WTC11 (cell line): Measurements from ENCODE around the gene LYRM1. TPM values are rescaled to one million over a fixed set of nuclear protein-coding genes. Genes with fewer than 3 reads are reported as not detected.

Source experiments
- ATAC-seq: fragments of 200-7000 bp; cut with Tn5 transposase; 2 replicates; pipeline ENCODE4 v1.10.0; 2021; ENCODE audit warnings: mild to moderate bottlenecking, moderate library complexity
- CTCF ChIA-PET: fragments of 300-600 bp; sonication (Branson Sonifier 250); formaldehyde crosslinking; loops from one replicate; lab custom pipeline; 2021; ENCODE audit warnings: antibody characterized with exemption; lab: Charles Lee
- POLR2A ChIA-PET: fragments of 350-600 bp; sonication (Branson Sonifier 250); formaldehyde crosslinking; loops from one replicate; lab custom pipeline; 2021; ENCODE audit warnings: antibody characterized with exemption; lab: Charles Lee
- DNase-seq: peaks from one replicate; pipeline ENCODE4 v3.0.0; 2021; ENCODE audit warnings: low spot score
- H3K27ac Mint-ChIP-seq: 2 replicates; pipeline ENCODE4 v1.8.0; 2021; ENCODE audit warnings: mixed read lengths
- H3K27me3 Mint-ChIP-seq: 2 replicates; pipeline ENCODE4 v1.8.0; 2021; ENCODE audit warnings: low read depth, mild to moderate bottlenecking, moderate library complexity, mixed read lengths
- H3K36me3 Mint-ChIP-seq: 2 replicates; pipeline ENCODE4 v1.8.0; 2021; ENCODE audit warnings: mixed read lengths
- H3K4me1 Mint-ChIP-seq: 2 replicates; pipeline ENCODE4 v1.8.0; 2022; ENCODE audit warnings: mixed read lengths
- H3K4me3 Mint-ChIP-seq: 2 replicates; pipeline ENCODE4 v1.8.0; 2021; ENCODE audit warnings: mild to moderate bottlenecking, moderate library complexity, mixed read lengths
- H3K9me3 Mint-ChIP-seq: 2 replicates; pipeline ENCODE4 v1.8.0; 2021; ENCODE audit warnings: mixed read lengths
- AFF4 ChIP-seq: sonication (generic); formaldehyde crosslinking; IDR thresholded peaks from 2 replicates; pipeline ENCODE4 v1.8.1; 2023; ENCODE audit warnings: mild to moderate bottlenecking, missing genetic modification reagents, borderline replicate concordance
- ATF2 ChIP-seq: sonication (generic); formaldehyde crosslinking; IDR thresholded peaks from 2 replicates; pipeline ENCODE4 v1.8.1; 2022; ENCODE audit warnings: low read depth, missing genetic modification reagents, borderline replicate concordance
- CREB1 ChIP-seq: sonication (generic); formaldehyde crosslinking; IDR thresholded peaks from 2 replicates; pipeline ENCODE4 v1.8.0; 2023; ENCODE audit warnings: mild to moderate bottlenecking, missing genetic modification reagents
- GABPB1 ChIP-seq: sonication (generic); formaldehyde crosslinking; IDR thresholded peaks from 2 replicates; pipeline ENCODE4 v1.8.1; 2023; ENCODE audit warnings: mild to moderate bottlenecking, missing genetic modification reagents
- HMGA2 ChIP-seq: fragments of 250-450 bp; sonication (Bioruptor Pico); IDR thresholded peaks from 2 replicates; pipeline ENCODE4 v1.4.0; 2021; ENCODE audit warnings: mild to moderate bottlenecking, moderate library complexity
- IRF1 ChIP-seq: sonication (generic); formaldehyde crosslinking; IDR thresholded peaks from 2 replicates; pipeline ENCODE4 v1.8.0; 2023; ENCODE audit warnings: missing genetic modification reagents
- NFATC4 ChIP-seq: fragments of 250-450 bp; sonication (Bioruptor Pico); IDR thresholded peaks from 2 replicates; pipeline ENCODE4 v1.9.0; 2021; ENCODE audit warnings: mild to moderate bottlenecking
- NR3C1 ChIP-seq: sonication (generic); formaldehyde crosslinking; conservative IDR thresholded peaks from 2 replicates; pipeline ENCODE4 v1.8.1; 2023; ENCODE audit warnings: low read depth, mild to moderate bottlenecking, missing genetic modification reagents
- SMAD3 ChIP-seq: sonication (generic); formaldehyde crosslinking; IDR thresholded peaks from 2 replicates; pipeline ENCODE4 v1.8.0; 2022; ENCODE audit warnings: missing genetic modification reagents, mild to moderate bottlenecking, borderline replicate concordance
- TEAD4 ChIP-seq: sonication (generic); formaldehyde crosslinking; IDR thresholded peaks from 2 replicates; pipeline ENCODE4 v1.8.0; 2022; ENCODE audit warnings: mild to moderate bottlenecking, missing genetic modification reagents
- TP53 ChIP-seq: sonication (generic); formaldehyde crosslinking; IDR thresholded peaks from 2 replicates; pipeline ENCODE4 v1.8.1; 2023; ENCODE audit warnings: mild to moderate bottlenecking, missing genetic modification reagents
- USF1 ChIP-seq: sonication (generic); formaldehyde crosslinking; IDR thresholded peaks from 2 replicates; pipeline ENCODE4 v1.8.0; 2022; ENCODE audit warnings: mild to moderate bottlenecking, missing genetic modification reagents
- ZMAT4 ChIP-seq: fragments of 250-450 bp; sonication (Bioruptor Pico); IDR thresholded peaks from 2 replicates; pipeline ENCODE4 v1.9.0; 2021; ENCODE audit warnings: mild to moderate bottlenecking
- ZNF317 ChIP-seq: sonication (generic); formaldehyde crosslinking; IDR thresholded peaks from 2 replicates; pipeline ENCODE4 v1.8.1; 2023; ENCODE audit warnings: low read depth, mild to moderate bottlenecking, moderate library complexity, missing genetic modification reagents, borderline replicate concordance
- ZNF396 ChIP-seq: fragments of 250-450 bp; sonication (Bioruptor Pico); IDR thresholded peaks from 2 replicates; pipeline ENCODE4 v1.8.0; 2021; ENCODE audit warnings: mild to moderate bottlenecking, moderate library complexity, borderline replicate concordance
- ZNF671 ChIP-seq: fragments of 250-450 bp; sonication (Bioruptor Pico); IDR thresholded peaks from 2 replicates; pipeline ENCODE4 v1.8.0; 2021; ENCODE audit warnings: mild to moderate bottlenecking
- total RNA-seq: library from RNA; stranded (reverse); gene quantifications from 3 replicates; pipeline ENCODE4 v1.2.3, GENCODE V29; 2021

LYRM1 gene
- total RNA-seq, 1 experiment from 2014 or later = 11.4 TPM

- CTCF ChIA-PET = no interaction called here
- no peaks in the 10 kb centered on the region for H3K27me3 Mint-ChIP-seq
- no peak overlapping the region for H3K27ac Mint-ChIP-seq
These were observed 14.3 kb upstream of the LYRM1 start for GRCh38 chr16:20886320-20886719.

GRCh38 chr16:20887207-20887606, 13.4 kb upstream of the LYRM1 start:
- ATAC-seq (no peak), DNase-seq (no peak)
- CTCF ChIA-PET = no interaction called here
- no peaks in the 10 kb centered on the region for H3K9me3 Mint-ChIP-seq
- TF ChIP-seq TP53 (CRISPR knock-in tag) = no peak
- POLR2A ChIA-PET = no interaction called here
- no peak overlapping the region for H3K27ac Mint-ChIP-seq
- no peak overlapping the region for H3K4me3 Mint-ChIP-seq
- no peaks in the 10 kb centered on the region for H3K27me3 Mint-ChIP-seq
- H3K36me3 Mint-ChIP-seq = peaks cover 10% of the 10 kb centered on the region; the same call in 1 of the 2 replicates
- H3K4me1 Mint-ChIP-seq = peaks cover 24% of the 10 kb centered on the region

More at GRCh38 chr16:20886320-20886719, 14.3 kb upstream of the LYRM1 start:
- H3K36me3 Mint-ChIP-seq = peaks cover 10% of the 10 kb centered on the region; the same call in 1 of the 2 replicates
- peaks cover 26% of the 10 kb centered on the region for H3K4me1 Mint-ChIP-seq
- POLR2A ChIA-PET = no interaction called here
- H3K4me3 Mint-ChIP-seq = no peak overlapping the region
- ATAC-seq (no peak), DNase-seq (no peak)
- no peaks in the 10 kb centered on the region for H3K9me3 Mint-ChIP-seq
- TF ChIP-seq ZMAT4 (CRISPR knock-in tag) = no peak
- no peak for TF ChIP-seq TP53 (CRISPR knock-in tag)
- TF ChIP-seq TEAD4 (CRISPR knock-in tag) = no peak
- TF ChIP-seq USF1 (CRISPR knock-in tag) = no peak
- TF ChIP-seq CREB1 = no peak
- no peak for TF ChIP-seq HMGA2 (CRISPR knock-in tag)
- no peak for TF ChIP-seq ATF2 (CRISPR knock-in tag)
- no peak for TF ChIP-seq ZNF317 (CRISPR knock-in tag)
- TF ChIP-seq NFATC4 (CRISPR knock-in tag) = no peak
- no peak for TF ChIP-seq ZNF671 (CRISPR knock-in tag)
- no peak for TF ChIP-seq SMAD3 (CRISPR knock-in tag)
- TF ChIP-seq NR3C1 (CRISPR knock-in tag) = no peak
- no peak for TF ChIP-seq AFF4 (CRISPR knock-in tag)
- no peak for TF ChIP-seq IRF1
- TF ChIP-seq GABPB1 (CRISPR knock-in tag) = no peak
- TF ChIP-seq ZNF396 (CRISPR knock-in tag) = no peak
